NCI-H2171 (cell line): ENCODE data around the gene PARD3B.

Source experiments
- DNase-seq: peaks from one replicate; lab custom pipeline; 2025; lab: John Stamatoyannopoulos, UW

PARD3B gene

DNA sequence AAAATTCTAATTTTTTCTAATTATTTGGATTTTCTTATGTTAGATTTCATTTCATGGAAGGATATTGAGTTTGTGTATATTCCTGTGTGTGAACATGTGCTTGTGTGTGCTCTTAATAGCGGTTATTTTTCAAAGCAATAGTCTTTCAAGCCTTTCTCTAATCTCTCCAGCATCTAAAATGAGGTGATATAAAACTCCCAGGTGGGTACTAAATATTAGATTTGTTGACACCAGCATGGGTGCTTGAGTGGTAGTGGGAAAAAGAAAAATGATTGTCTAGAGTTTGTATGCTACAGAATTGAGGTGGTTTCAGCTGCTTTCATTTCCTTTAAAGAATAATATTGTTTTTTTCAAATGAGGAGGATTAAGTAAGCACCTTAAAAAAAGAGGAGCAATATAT, 296.8 kb downstream of the PARD3B start:
- DNase-seq = no peak

DNA sequence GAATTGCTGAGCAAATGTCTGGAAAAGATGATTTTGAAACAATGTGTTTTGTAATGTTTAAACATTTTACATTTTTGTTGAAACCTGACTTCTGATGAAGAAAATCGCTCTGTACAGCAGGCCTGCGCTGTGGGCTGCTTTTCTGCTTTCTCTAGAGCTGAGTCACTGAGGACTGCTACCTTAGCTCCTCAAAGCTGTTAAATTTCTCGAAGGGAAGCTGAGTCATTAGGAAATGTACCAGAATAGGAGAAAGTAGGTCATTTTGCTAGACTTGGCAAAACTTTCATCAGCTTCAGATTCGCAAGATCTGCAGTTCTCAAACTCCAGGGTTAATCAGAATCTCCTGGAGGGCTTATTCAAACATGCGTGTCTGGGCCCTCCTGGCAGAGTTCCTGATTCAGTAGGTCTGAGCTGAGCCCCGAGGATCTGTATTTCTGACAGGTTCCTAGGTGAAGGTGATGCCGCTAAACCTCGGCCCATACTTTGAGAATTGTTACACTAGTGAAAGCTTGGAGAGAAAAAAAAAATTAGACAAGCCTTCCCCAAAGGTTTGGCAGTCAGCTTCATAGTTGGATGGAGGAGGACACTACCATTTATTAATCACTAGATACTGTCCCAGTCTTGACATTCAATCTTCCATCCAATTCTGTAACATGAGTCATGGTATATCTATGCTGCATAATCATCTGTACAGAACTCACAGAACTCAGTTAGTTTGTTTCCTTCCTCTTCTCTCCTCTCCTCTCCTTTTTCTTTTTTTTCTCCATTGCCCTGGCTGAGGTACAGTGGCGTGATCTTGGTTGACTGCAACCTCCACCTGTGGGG, 297.6 kb downstream of the PARD3B start:
- DNase-seq = no peak

DNA sequence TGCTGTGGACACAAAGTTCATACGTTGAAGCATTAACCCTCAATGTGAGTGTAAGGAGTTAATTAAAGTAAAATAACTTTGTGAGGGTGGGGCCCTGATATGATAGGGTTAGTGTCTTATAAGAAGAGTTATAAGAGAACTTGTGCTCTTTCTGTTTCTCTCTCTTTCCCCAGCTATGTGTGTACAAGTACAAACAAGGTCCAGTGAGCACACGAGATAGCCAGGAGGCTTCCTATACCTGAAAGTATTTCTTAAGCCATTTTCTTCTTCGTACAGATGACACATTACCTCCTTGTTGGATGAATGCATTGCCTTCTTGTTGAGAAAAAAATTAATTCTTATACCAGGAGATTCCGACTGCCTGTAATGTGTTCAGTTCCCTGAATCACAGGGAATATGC, 301.2 kb downstream of the PARD3B start:
- no peak for DNase-seq

GRCh38 chr2:204849892-204850291, 304.6 kb downstream of the PARD3B start:
- peak; percentile 25 for DNase-seq

DNA sequence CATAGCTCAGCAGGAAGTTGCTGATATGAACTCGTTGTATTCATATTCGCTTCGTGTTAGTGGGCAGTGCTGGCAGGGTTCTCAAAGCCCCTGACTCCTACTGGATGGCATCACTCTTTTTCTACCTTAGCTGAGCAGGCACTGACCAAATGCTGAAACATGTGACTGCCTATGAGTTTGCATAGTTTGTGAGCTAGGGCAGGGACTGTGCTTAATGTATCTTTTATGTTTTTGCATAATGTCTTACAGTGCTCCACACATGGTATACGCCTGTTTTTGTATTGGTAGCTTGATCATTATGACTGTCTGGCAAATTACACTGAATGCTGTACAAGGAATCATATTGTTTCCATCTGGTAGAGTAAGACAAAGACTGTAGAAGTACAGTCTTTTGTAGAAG, 305.3 kb downstream of the PARD3B start:
- no peak for DNase-seq

DNA sequence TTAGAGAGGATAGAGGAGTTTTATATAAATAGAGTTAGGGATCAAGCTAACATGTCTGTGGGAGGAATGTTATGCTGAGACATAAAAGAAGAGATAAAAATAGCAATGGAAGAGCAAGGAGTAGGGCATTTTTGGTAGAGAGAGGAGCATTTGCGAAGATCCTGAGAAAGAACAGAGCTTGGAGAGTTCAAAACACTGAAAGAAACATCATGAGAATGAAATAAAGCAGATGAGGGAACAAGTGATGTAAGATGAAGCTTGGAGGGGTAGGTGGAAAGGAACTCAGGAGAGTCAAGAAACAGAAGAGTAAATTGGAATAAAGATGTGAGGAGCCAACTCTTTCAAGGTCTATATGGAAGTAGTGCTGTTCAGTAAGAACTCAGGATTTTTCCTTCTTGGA, 308.6 kb downstream of the PARD3B start:
- DNase-seq = no peak

DNA sequence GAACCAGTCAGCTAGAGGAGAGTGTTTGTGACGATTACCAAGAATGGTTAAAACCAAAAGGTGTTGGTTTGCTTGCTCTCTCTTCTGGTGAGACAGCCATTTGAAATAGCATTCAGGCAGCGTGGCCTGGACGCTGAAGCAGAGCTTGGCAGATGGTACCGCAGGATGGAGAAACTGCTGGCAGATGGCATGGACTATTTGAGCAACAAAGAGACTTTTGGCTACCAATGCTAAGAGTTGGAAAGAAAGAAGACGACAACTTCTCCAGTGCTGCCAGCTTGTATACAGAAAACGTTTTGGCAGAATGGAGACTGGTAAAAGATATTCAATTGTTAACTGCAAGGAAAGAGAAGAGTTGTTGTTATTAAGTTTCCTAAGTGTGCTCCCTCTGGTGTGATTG, 315.0 kb downstream of the PARD3B start:
- peak; percentile 94 for DNase-seq

- DNase-seq = no peak
Measured at GRCh38 chr2:204862809-204863208, 317.5 kb downstream of the PARD3B start.

DNA sequence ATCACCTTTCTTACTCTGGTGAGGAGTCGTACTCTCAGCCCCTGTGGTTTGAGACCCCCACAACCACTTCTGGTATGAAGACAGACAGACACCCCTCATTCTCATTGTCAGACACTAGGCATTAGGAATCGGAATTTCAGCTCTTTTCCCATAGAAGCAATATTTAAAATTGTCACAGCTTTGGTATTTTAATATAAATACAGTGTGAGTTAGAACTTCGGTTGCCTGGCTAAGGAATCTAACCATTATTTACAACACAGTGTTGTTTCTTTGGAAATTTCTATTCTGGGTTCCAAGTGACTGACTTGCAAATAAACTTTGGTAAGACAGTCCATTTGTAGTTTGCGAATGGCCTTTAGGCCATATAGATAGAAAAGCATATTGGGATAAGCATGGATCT, 318.1 kb downstream of the PARD3B start:
- DNase-seq = no peak

DNA sequence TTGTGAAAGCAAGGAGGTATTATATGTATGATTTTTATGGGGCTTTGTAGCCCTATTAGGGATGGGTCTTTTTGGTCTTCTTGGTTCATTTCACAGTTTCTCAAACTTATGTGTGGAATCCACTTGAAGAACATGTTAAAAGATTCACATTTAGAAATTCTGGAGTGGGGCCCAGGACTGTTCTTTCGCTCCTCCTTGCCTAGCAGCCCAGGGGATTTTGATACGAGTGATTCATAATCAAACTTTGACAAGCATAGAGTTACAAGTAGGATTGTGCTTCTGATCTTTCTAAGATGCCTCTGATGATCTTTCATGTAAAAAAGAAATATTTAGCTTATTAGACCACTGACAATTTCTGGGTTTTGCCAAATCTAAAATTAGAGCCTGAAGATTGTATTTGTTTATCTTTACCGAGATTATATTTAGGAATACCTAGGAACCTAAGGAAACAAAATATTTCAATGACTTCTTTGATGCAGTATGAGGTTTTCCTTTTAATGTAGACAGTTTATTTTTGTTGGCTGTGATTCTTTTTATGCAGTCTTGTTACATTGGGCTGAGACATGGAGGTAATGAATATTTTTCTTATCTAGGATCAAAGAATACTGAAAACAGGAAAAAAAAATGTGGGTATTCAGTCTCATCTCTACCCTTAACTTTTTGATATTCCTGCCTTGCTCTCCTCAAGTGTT, 324.0 kb downstream of the PARD3B start:
- no peak for DNase-seq

DNA sequence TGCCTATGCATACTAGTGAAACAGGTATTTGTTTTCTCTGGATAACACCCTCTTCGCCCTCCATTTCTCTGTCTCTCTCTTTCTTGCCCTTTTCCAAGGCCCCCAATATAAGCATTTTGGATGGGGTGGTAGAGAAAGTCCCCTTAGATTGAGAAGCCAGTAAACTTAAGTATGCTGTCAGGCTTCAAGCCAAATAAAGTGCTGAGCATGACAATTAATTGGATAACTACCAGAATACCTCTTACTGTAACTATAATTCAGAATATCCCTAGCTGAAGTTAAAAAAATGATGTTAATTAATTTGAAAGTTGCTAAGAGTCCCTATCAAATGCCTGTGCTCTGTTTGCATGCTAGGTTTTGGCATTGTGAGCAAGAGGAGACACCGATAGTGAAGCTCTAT, 324.8 kb downstream of the PARD3B start:
- no peak for DNase-seq

DNA sequence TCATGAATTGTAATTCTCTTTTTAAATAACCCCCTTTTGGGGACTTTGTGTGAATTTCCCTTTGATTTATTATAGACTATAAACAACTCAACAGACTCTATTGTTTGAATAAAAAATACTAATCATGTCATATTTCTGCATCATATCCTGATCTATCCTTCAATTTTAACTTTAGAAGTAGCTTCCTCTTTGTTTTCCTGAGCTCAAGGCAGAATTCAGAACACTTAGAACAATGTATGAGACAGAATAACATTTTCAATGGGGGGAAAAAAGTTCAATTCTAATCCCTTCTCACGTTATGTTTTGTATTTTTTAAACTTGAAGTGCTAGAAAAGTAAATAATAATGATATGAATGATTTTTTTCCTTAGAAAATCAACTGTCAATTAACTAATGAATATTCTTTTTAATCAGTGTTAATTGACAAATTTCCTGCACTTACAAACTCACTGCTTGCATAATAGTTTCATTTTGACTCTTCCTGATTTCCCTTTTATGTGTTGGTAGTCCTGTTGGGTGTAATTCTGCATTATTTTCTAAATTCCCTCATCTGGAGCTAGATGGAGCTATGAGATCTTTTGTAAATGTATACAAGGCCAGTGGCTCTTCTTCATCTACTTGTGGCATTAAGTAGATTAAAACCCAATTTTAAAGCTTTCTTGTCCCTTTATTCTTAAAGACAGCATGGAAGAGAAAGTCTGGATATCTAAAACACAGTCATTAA, 326.1 kb downstream of the PARD3B start:
- DNase-seq = peak; percentile 22

DNA sequence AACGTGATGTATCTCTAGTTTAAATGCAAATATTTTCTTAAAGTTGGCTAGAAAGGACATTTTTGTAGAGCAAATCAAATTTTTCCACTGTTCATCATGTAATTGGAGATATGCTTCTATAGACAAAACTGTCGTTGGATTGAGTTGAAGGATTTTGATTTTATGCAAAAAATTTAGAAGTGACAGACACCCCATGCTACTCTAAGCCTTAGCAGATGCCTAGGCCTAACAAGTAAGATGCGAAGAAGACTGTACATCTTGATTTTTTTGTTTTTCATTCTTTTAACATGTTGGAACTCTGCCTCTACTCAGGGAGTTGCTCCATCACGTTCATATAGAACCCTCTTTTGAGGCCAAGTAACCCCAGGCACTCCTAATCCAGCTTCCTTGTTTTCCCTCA, 331.0 kb downstream of the PARD3B start:
- DNase-seq = no peak

- DNase-seq = no peak
Measured at GRCh38 chr2:204877691-204878090, 332.4 kb downstream of the PARD3B start.

- DNase-seq = no peak
Measured at GRCh38 chr2:204880928-204881327, 335.7 kb downstream of the PARD3B start.

DNA sequence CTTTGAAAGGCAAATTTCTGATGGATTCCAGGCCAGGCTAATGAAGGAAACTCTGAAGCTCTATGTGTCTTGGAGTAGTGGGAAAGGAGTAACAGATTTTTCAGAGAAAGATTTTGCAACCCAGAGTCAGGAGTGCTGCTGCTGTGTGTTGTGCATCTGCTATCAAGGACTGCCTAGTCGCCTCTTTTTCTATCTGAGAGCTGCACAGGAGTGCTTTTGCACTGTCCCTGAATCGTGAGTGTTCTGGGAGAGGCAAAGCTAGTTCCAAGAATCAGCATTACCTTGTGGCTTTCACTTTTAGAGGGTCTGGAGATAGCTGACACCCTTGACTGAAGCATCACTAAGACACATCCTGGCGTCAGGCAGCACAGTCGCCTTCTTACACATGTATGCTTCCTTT, 336.4 kb downstream of the PARD3B start:
- DNase-seq = no peak

DNA sequence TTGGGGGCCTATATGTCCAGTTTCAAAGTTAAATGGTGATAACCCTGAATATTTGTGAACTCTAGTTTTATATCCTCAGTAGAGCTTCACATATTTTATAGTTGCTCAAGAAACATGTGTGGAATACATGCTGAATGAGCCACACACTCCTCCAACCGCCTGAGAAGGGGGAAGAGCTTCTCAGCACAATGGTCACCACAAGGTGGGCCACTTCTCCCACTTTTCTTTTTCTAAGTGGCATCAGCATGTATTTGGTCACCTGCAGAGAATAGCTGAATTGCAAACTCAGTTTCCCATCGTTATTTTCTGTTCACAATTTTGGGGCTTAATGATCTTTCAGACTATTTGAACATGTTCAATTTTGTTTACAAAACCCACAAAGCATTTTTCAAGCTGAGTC, 340.5 kb downstream of the PARD3B start:
- DNase-seq = no peak

DNA sequence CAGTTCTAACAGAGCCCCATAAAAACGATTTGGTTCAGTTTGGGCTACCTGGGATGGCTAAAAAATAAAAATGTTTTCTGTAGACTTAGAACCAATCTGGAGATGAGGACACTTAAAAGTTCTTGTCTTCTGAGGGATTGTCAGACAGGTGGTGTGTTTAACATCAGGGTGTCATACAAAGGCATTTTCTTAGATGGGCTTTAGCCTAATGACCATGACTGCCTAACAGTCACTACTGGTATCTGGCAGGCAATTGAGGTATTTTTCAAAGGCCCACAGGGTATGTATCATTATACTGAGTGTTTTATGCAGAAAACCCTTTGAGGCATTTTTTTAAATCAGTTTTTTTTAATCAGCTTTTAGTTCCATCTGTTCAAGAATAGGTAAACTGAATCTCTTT, 341.4 kb downstream of the PARD3B start:
- DNase-seq = no peak

DNA sequence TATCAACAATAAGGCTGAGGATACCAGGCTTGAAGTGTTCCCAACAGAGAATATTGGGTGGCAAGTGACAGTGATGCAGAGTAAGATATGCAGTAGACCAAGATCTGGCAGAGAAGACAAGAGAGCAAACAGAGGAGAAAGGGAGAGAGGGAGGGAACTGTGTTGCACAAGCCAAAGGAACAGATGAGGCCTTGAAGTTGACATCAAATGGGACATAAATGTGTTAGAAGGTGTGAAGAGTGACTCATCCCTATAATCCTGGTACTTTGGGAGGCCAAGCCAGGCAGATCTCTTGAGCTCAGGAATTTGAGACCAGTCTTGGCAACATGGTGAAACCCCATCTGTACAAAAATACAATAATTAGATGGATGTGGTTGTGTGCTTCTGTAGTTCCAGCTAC, 342.9 kb downstream of the PARD3B start:
- no peak for DNase-seq

GRCh38 chr2:204890680-204891079, 345.4 kb downstream of the PARD3B start:
- no peak for DNase-seq

- no peak for DNase-seq
Measured at GRCh38 chr2:204891739-204892138, 346.5 kb downstream of the PARD3B start.

DNA sequence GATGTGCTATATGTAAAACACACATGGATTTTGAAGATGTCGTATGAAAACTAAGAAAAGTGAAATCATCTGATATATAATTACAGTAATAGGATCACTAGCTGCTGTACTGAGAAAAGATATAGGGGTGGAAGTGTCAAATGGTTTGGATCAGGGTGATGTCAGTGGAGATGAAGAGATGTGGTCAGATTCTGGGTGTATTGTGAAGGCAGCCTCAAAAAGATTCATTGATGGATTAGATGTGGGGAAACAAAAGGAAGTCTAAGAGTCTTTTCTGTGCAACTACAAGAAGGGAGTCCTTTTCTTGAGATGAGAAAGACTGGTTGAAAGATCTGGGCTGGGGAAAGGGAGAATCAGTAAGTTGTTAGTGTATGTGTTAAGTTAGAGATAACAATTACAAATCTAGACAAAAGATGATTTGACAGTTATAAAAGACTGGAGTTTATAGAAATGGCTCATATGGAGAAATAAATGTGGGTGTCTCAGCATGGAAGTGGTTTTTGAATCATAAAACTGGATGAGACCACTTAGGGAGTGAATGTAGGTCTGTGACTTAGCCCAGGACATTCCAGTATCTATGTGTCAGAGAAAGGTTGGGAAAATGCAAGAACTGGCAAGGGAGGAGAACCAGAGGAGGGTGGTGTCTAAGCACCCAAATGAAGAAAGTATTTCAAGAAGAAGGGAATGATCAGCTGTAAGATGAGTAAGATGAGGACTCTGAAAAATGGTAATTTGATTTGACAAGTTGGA, 347.4 kb downstream of the PARD3B start:
- DNase-seq = no peak
